HFF-Myc (cell line): ENCODE data around the gene OLIG3.

Source experiments
- DNase-seq: peaks from one replicate; pipeline ENCODE4 v3.0.0-alpha.2; 2011; ENCODE audit warnings: low read depth; ENCODE audit errors: extremely low read depth
- H3K4me3 ChIP-seq: replicated peaks from 2 replicates; pipeline ENCODE4 v1.5.1; 2011; ENCODE audit warnings: low read depth, mild to moderate bottlenecking, control low read depth, low read length
- CTCF ChIP-seq: IDR thresholded peaks from 2 replicates; pipeline ENCODE4 v1.5.1; 2012; ENCODE audit warnings: mild to moderate bottlenecking, low read depth, low read length, control low read depth; ENCODE audit errors: missing control alignments

OLIG3 gene

GRCh38 chr6:137530404-137530803 lies 36.2 kb upstream of the OLIG3 start:
- TF ChIP-seq CTCF = no peak
- no peak for DNase-seq
- no peak overlapping the region for H3K4me3 ChIP-seq

DNA sequence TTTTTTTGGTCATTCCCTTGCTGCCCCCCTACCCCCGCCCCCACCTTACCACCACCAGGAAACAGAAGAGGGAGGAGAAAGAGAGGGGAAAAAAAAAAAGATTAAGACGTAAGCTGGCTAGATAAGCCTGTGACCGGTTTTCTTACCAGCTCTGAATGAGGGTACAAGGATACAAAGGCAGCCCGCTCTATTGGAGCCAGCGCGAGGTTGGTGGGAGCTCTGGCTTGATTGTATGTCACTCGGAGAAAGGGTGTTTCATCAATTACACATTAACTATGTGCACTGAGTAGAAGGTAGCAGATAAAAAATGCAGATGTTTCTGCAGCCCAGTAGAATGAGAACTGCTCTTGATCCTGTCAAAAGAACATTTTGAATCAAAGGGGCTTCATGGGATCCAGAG lies 28.6 kb upstream of the OLIG3 start:
- H3K4me3 ChIP-seq = no peak overlapping the region

DNA sequence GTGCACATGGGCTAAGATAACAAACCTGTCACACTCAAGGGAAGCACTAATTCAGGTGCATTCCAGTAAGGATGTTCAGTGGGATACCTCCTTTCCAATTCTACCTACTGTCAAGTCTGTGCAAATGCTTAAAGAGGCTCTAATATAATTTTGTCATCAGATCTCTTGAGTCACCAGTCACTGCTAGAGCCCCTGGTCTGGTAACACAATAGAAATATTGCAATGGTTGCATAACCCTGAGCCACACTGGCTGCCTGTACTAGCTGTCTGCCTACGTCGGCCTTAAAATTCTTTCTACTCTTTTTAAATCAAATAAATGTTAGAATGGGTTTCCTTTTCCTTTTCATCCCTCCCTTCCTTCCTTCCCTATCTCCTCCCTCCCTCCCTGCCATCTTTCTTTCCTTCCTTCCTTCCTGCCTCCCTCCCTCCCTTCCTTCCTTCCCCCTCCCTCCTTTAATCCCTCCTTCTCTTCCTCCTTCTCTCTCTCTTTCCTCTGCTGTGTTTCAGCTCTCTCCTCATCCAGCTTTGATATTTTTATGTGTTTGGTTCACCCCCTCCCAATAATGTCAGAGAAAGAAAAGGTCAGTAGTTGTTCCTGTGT lies 28.1 kb upstream of the OLIG3 start:
- no peak for DNase-seq
- H3K4me3 ChIP-seq = no peak overlapping the region
- TF ChIP-seq CTCF = no peak

More for the DNA sequence above, 28.6 kb upstream of the OLIG3 start:
- TF ChIP-seq CTCF = no peak
- no peak for DNase-seq

DNA sequence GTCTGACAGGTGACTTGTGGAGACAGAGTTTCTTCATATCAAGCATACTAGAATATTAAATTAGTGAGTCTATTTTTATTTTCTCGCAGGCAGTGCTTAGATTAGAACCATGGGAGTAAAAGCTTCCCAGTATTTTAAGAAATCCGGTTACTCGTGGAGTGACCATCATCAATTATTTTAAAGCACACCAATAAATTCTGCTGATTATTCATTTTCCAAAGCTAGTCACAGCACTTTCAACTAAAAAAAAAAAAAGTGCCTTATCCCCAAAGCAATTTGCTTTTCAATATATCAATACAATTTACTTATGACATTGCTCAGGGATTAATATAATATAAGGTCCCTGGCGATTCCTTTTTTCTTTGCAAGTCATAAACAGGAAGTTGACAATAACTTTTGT lies 26.3 kb upstream of the OLIG3 start:
- TF ChIP-seq CTCF = no peak
- DNase-seq = no peak
- H3K4me3 ChIP-seq = no peak overlapping the region

- TF ChIP-seq CTCF = no peak
- H3K4me3 ChIP-seq = no peak overlapping the region
- DNase-seq = no peak
These were observed 25.5 kb upstream of the OLIG3 start for GRCh38 chr6:137519629-137520176.

- no peak for DNase-seq
- no peak for TF ChIP-seq CTCF
- H3K4me3 ChIP-seq = no peak overlapping the region
These were observed 24.3 kb upstream of the OLIG3 start for GRCh38 chr6:137518386-137518983.

GRCh38 chr6:137514418-137514817 lies 20.2 kb upstream of the OLIG3 start:
- no peak for TF ChIP-seq CTCF
- no peak for DNase-seq
- H3K4me3 ChIP-seq = no peak overlapping the region
